HepG2 (cell line): ENCODE results near the gene MAP3K4. TPM values are rescaled to one million over a fixed set of nuclear protein-coding genes. Genes with fewer than 3 reads are reported as not detected.

Experiments
- ATAC-seq: fragments of 200-7000 bp; cut with Tn5 transposase; 3 replicates; pipeline ENCODE4 v1.9.1; 2020; ENCODE audit warnings: mild to moderate bottlenecking, moderate library complexity
- BruUV-seq: library from RNA; stranded (reverse); fragments of 400-500 nt; replicated peaks from 2 replicates; lab custom pipeline; 2021; lab: Mats Ljungman, UMichigan
- CTCF ChIA-PET: fragments of 300-600 bp; formaldehyde crosslinking; extraction: SDS; loops from one replicate; lab custom pipeline; 2021; ENCODE audit warnings: low total read pairs, inconsistent platforms, low intra/inter-chr PET ratio; lab: Yijun Ruan, JAX
- POLR2A ChIA-PET: fragments of 350-600 bp; sonication (Branson Sonifier 250); formaldehyde crosslinking; loops from one replicate; lab custom pipeline; 2020; ENCODE audit warnings: antibody characterized with exemption, inconsistent platforms; lab: Yijun Ruan, JAX
- DNase-seq: peaks from one replicate; pipeline ENCODE4 v3.0.0-alpha.2; 2015; ENCODE audit warnings: low spot score
- FAIRE-seq: peaks from 3 replicates; lab custom pipeline; 2011; peaks lifted over from hg19 to GRCh38; lab: Jason Lieb, UNC
- H2AFZ ChIP-seq: one replicate; pipeline ENCODE4 v1.6.1; 2011; ENCODE audit warnings: low read length, inconsistent platforms
- H3K27ac ChIP-seq: fragments of 300-600 bp; 3 replicates; pipeline ENCODE4 v1.8.0; 2011; ENCODE audit warnings: mixed run types, mild to moderate bottlenecking, mixed read lengths, low read length, inconsistent platforms; ENCODE audit not compliant: insufficient read depth; ENCODE audit errors: extremely low read length
- H3K27me3 ChIP-seq, 2 experiments: fragments of 200-600 bp in 1 of 2; 2 replicates in 1 of 2; 3 replicates in 1 of 2; pipeline versions ENCODE4 v1.6.0 to v1.8.0; 2011; ENCODE audit warnings: low read length in 2 of 2, mild to moderate bottlenecking in 2 of 2, moderate library complexity in 2 of 2, inconsistent platforms in 1 of 2; ENCODE audit not compliant: insufficient read depth in 2 of 2, control insufficient read depth in 1 of 2
- H3K36me3 ChIP-seq, 2 experiments: fragments of 200-600 bp in 1 of 2; replicated peaks in 1 of 2; 2 replicates in 1 of 2; 3 replicates in 1 of 2; pipeline versions ENCODE4 v1.5.1 to v1.8.0; 2011; ENCODE audit warnings: low read length in 2 of 2, inconsistent platforms in 1 of 2; ENCODE audit not compliant: insufficient read depth in 2 of 2, control insufficient read depth in 1 of 2
- H3K4me1 ChIP-seq: 2 replicates; pipeline ENCODE4 v1.5.1; 2012; ENCODE audit warnings: low read length, inconsistent platforms; ENCODE audit not compliant: insufficient read depth
- H3K4me2 ChIP-seq: 2 replicates; pipeline ENCODE4 v1.6.0; 2011; ENCODE audit warnings: low read depth, low read length, inconsistent platforms
- H3K4me3 ChIP-seq, 3 experiments: fragments of 200-600 bp in 1 of 3; sonication (generic), shearing (Covaris generic) in 1 of 3; replicated peaks in 1 of 3; 2 replicates each; pipeline ENCODE4 v1.5.1; 2011 to 2016; ENCODE audit warnings: low read length in 3 of 3, inconsistent platforms in 2 of 3, low read depth in 2 of 3, mild to moderate bottlenecking in 2 of 3, control low read depth in 1 of 3, mixed read lengths in 1 of 3; ENCODE audit not compliant: insufficient read depth in 1 of 3
- H3K79me2 ChIP-seq: one replicate; pipeline ENCODE4 v1.6.1; 2011; ENCODE audit warnings: low read length, inconsistent platforms; ENCODE audit not compliant: insufficient read depth
- H3K9ac ChIP-seq: 2 replicates; pipeline ENCODE4 v1.6.0; 2011; ENCODE audit warnings: mild to moderate bottlenecking, low read depth, low read length, inconsistent platforms; ENCODE audit not compliant: insufficient read depth
- H3K9me3 ChIP-seq: 2 replicates; pipeline ENCODE4 v1.5.1; 2012; ENCODE audit warnings: mild to moderate bottlenecking, low read length
- H4K20me1 ChIP-seq: 2 replicates; pipeline ENCODE4 v1.6.0; 2011; ENCODE audit warnings: inconsistent platforms, mild to moderate bottlenecking, low read length, moderate library complexity; ENCODE audit not compliant: insufficient read depth
- DPF2 ChIP-seq: sonication (generic); formaldehyde crosslinking; IDR thresholded peaks from 2 replicates; pipeline ENCODE4 v1.4.0; 2020; ENCODE audit warnings: mild to moderate bottlenecking, low read depth, missing genetic modification reagents, borderline replicate concordance
- HNRNPH1 ChIP-seq: fragments of 200-400 bp; formaldehyde crosslinking; optimal IDR thresholded peaks from 2 replicates; pipeline ENCODE3; 2017; ENCODE audit warnings: mild to moderate bottlenecking, low read depth, low read length
- RBM22 ChIP-seq: fragments of 200-400 bp; formaldehyde crosslinking; optimal IDR thresholded peaks from 2 replicates; pipeline ENCODE3; 2017; ENCODE audit warnings: mild to moderate bottlenecking, low read length, moderate library complexity
- SAFB2 ChIP-seq: sonication (generic); formaldehyde crosslinking; IDR thresholded peaks from 2 replicates; pipeline ENCODE4 v1.5.1; 2020; ENCODE audit warnings: missing genetic modification reagents, low read depth, mild to moderate bottlenecking, borderline replicate concordance
- ZNF101 ChIP-seq: sonication (generic); formaldehyde crosslinking; IDR thresholded peaks from 2 replicates; pipeline ENCODE4 v1.4.0; 2020; ENCODE audit warnings: mild to moderate bottlenecking, low read depth, missing genetic modification reagents, borderline replicate concordance
- ZNF83 ChIP-seq: sonication (generic); formaldehyde crosslinking; IDR thresholded peaks from 2 replicates; pipeline ENCODE4 v1.4.0; 2020; ENCODE audit warnings: missing genetic modification reagents, mild to moderate bottlenecking, borderline replicate concordance
- WGBS: methylation state at CpG from one replicate; pipeline ENCODE4 v1.1.6; 2017; ENCODE audit warnings: low lambda C conversion rate; 5-methylcytosine and 5-hydroxymethylcytosine counted together
- in situ Hi-C: cut with HindIII; loops from 2 replicates; pipeline ENCODE4 v1.10.0; 2017; ENCODE audit warnings: low pct_unique_long_range_greater_than_20kb; ENCODE audit not compliant: extremely low pct_ligation_motif_present
- intact Hi-C: fragments of 100-400 bp; cut with micrococcal nuclease; formaldehyde crosslinking; loops from one replicate; pipeline ENCODE4 v1.10.0; 2022; ENCODE audit not compliant: unreplicated experiment
- polyA plus RNA-seq, 8 experiments: library from polyadenylated mRNA; depleted of rRNA in 3 of 8; stranded (reverse) in 7 of 8; unstranded in 1 of 8; fragments of >200 nt; fragmentation: Illumina TruSeq in 4 of 8; extraction: Trizol in 4 of 8; gene quantifications; 2 replicates each; pipeline versions ENCODE4 v1.2.1 to v1.2.3, GENCODE V29; 2011 to 2016; ENCODE audit warnings: low read depth in 4 of 8, missing spikeins in 1 of 8, mixed read lengths in 1 of 8; ENCODE audit not compliant: insufficient read depth in 1 of 8
- total RNA-seq, 5 experiments: library from RNA; depleted of rRNA; stranded (reverse); fragments of >200 nt; fragmentation: Illumina TruSeq; extraction: Trizol; gene quantifications; 2 replicates each; pipeline ENCODE4 v1.2.3, GENCODE V29; 2016; ENCODE audit warnings: low read depth in 1 of 5
- TF ChIP-seq, protein P1 (sequence below): sonication (generic); formaldehyde crosslinking; IDR thresholded peaks from 2 replicates; pipeline ENCODE4 v1.4.0; 2020; ENCODE audit warnings: missing genetic modification reagents, borderline replicate concordance

MAP3K4 gene
- total and polyA plus RNA-seq, 2 of the 13 experiments (the other 11 are each of a cell fraction or from before 2014, with no cell fraction given): 12.9 to 33.6 TPM

DNA sequence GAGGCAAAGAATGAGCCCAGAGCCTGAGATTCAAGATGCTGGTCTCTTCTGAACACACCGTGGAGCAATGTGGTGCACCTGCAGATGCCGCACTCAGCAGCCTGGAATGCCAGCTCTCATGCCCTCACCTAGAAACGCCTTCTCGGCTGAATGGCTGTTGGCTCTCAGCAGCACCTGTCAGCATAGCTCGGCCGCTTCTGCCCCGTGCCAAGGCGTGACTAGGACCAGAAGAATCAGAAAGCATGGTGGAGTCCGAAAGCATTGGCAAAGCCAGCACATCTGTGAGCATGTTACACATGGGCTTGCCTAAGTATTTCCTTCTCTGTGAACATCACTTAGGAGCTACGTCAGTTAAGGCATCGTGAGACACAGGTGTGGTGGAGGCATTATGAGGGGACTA is 140.8 kb downstream of the MAP3K4 start:
- Histone ChIP-seq H3K27ac (no peak overlapping the region), H3K4me1 (peaks cover 29% of the 10 kb centered on the region), H4K20me1 (no peaks in the 10 kb centered on the region), H3K36me3 (peaks cover 1 to 4% of the 10 kb centered on the region in 2 experiments; a peak in 2 of 5 replicates)
- ATAC-seq (no peak), FAIRE-seq (no peak)
- POLR2A ChIA-PET: no interaction called here
- TF ChIP-seq ZNF101 (no peak), HNRNPH1 (no peak), DPF2 (CRISPR knock-in tag) (no peak), ZNF83 (no peak)
- TF ChIP-seq, protein P1, sequence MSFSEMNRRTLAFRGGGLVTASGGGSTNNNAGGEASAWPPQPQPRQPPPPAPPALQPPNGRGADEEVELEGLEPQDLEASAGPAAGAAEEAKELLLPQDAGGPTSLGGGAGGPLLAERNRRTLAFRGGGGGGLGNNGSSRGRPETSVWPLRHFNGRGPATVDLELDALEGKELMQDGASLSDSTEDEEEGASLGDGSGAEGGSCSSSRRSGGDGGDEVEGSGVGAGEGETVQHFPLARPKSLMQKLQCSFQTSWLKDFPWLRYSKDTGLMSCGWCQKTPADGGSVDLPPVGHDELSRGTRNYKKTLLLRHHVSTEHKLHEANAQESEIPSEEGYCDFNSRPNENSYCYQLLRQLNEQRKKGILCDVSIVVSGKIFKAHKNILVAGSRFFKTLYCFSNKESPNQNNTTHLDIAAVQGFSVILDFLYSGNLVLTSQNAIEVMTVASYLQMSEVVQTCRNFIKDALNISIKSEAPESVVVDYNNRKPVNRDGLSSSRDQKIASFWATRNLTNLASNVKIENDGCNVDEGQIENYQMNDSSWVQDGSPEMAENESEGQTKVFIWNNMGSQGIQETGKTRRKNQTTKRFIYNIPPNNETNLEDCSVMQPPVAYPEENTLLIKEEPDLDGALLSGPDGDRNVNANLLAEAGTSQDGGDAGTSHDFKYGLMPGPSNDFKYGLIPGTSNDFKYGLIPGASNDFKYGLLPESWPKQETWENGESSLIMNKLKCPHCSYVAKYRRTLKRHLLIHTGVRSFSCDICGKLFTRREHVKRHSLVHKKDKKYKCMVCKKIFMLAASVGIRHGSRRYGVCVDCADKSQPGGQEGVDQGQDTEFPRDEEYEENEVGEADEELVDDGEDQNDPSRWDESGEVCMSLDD (CRISPR knock-in tag): no peak
- TF ChIP-seq, all 625 proteins: peak for 0
- CTCF ChIA-PET: no interaction called here
- no peak overlapping the region for H3K4me3 ChIP-seq
- intact Hi-C loops: no loop called here
- no peaks in the 10 kb centered on the region for H3K9me3 ChIP-seq
- H2AFZ ChIP-seq: no peak overlapping the region
- H3K4me2 ChIP-seq: no peak overlapping the region
- H3K9ac ChIP-seq: no peak overlapping the region
- DNase-seq: no peak
- BruUV-seq: no TSS peak
- no peaks in the 10 kb centered on the region for H3K27me3 ChIP-seq
- in situ Hi-C loops: no loop called here
- H3K79me2 ChIP-seq: no peaks in the 10 kb centered on the region
- 98% methylated on average over 8 of the region's 11 CpGs for WGBS

DNA sequence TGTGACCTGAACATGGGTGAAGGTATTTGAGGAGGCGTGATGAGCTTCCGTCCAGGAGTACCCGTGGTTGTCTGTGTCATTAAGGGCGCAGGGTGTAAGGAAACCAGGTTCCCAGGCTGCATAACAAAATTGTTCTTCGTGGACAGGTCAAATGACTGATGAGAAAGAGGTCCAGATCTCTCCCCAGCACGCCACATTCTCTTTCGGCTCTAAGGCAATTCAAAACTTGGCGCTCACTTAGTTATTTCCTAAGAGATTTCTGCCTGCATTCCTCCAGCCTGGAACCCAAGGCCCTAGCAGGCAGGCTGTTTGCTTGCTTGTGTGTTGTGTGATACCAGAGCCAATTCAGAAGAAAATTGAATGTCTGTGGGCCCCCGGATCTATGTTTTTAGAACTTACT is 142.4 kb downstream of the MAP3K4 start:
- peaks cover 1 to 4% of the 10 kb centered on the region in 2 experiments; a peak in 2 of 5 replicates for H3K36me3 ChIP-seq
- no peak overlapping the region for H2AFZ ChIP-seq
- H4K20me1 ChIP-seq: no peaks in the 10 kb centered on the region
- H3K9ac ChIP-seq: no peak overlapping the region
- FAIRE-seq (no peak), ATAC-seq (no peak), DNase-seq (no peak)
- CTCF ChIA-PET: no interaction called here
- no peak overlapping the region for H3K27ac ChIP-seq
- no peaks in the 10 kb centered on the region for H3K27me3 ChIP-seq
- TF ChIP-seq SAFB2 (CRISPR knock-in tag) (no peak), RBM22 (peak; percentile 31)
- no peaks in the 10 kb centered on the region for H3K79me2 ChIP-seq
- WGBS: 96% methylated on average over 9 of the region's 9 CpGs
- no peak overlapping the region for H3K4me2 ChIP-seq
- peaks cover 31% of the 10 kb centered on the region for H3K4me1 ChIP-seq
- intact Hi-C loops: no loop called here
- POLR2A ChIA-PET: no interaction called here
- H3K9me3 ChIP-seq: no peaks in the 10 kb centered on the region
- no TSS peak for BruUV-seq
- in situ Hi-C loops: no loop called here
- H3K4me3 ChIP-seq: no peak overlapping the region
